SK-N-MC (cell line): ENCODE results near the gene LCN15.

ENCODE experiments used
- DNase-seq: peaks from one replicate; pipeline ENCODE4 v3.0.0-alpha.2; 2011; ENCODE audit warnings: low read depth, low spot score
- H3K27ac ChIP-seq: fragments of 200-600 bp; sonication (generic); 2 replicates; pipeline ENCODE4 v1.5.1; 2016; ENCODE audit warnings: mixed run types
- H3K36me3 ChIP-seq: fragments of 200-600 bp; sonication (generic); 2 replicates; pipeline ENCODE4 v1.6.1; 2017; ENCODE audit warnings: antibody characterized with exemption, low read length, mixed read lengths; ENCODE audit not compliant: insufficient read depth
- H3K4me3 ChIP-seq: fragments of 200-600 bp; sonication (generic); 2 replicates; pipeline ENCODE4 v1.5.1; 2016
- H3K9ac ChIP-seq: fragments of 200-600 bp; sonication (generic); 2 replicates; pipeline ENCODE4 v1.8.0; 2017; ENCODE audit warnings: mixed run types, mixed read lengths; ENCODE audit not compliant: insufficient read length
- H3K9me3 ChIP-seq: fragments of 200-600 bp; sonication (generic); 2 replicates; pipeline ENCODE4 v1.6.1; 2017; ENCODE audit warnings: low read depth, mild to moderate bottlenecking, antibody characterized with exemption, low read length, moderate library complexity, mixed read lengths
- EZH2 ChIP-seq: fragments of 200-600 bp; sonication (generic); IDR thresholded peaks from one replicate; pipeline ENCODE4 v1.6.1; 2017; ENCODE audit warnings: antibody characterized with exemption
- FOXP2 ChIP-seq: optimal IDR thresholded peaks from 2 replicates; pipeline ENCODE3; 2011; ENCODE audit warnings: mild to moderate bottlenecking, moderate library complexity; ENCODE audit not compliant: insufficient read depth; ENCODE audit errors: extremely low read length, control extremely low read depth
- POLR2AphosphoS5 ChIP-seq: IDR thresholded peaks from 2 replicates; pipeline ENCODE4 v1.6.1; 2012; ENCODE audit warnings: mild to moderate bottlenecking, low read depth, low read length, borderline replicate concordance

The LCN15 gene

GRCh38 chr9:136723362-136723976 lies 40.8 kb downstream of the LCN15 start:
- no peaks in the 10 kb centered on the region for H3K9me3 ChIP-seq
- H3K36me3 ChIP-seq: peaks cover 40% of the 10 kb centered on the region

DNA sequence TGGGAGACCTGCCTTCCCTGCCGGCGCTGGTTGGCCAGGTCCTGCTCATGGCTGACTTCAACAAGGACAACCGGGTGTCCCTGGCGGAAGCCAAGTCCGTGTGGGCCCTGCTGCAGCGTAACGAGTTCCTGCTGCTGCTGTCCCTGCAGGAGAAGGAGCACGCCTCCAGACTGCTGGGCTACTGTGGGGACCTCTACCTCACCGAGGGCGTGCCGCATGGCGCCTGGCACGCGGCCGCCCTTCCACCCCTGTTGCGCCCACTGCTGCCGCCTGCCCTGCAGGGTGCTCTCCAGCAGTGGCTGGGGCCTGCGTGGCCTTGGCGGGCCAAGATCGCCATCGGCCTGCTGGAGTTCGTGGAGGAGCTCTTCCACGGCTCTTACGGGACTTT lies 41.4 kb downstream of the LCN15 start:
- Histone ChIP-seq H3K27ac (no peak overlapping the region), H3K4me3 (no peak overlapping the region), H3K9ac (no peak overlapping the region), H3K9me3 (no peaks in the 10 kb centered on the region), H3K36me3 (peaks cover 40% of the 10 kb centered on the region)
- TF ChIP-seq POLR2AphosphoS5 (0 out of 2 replicates have a peak, but pooled peaks have one; percentile 14), EZH2 (no peak)
- DNase-seq: no peak

More at GRCh38 chr9:136723362-136723976, 40.8 kb downstream of the LCN15 start:
- peak overlapping the region; percentile 67; the same call in 1 of the 2 replicates for H3K27ac ChIP-seq
- no peak overlapping the region for H3K9ac ChIP-seq
- no peak for DNase-seq
- TF ChIP-seq EZH2 (no peak), FOXP2 (no peak), POLR2AphosphoS5 (no peak; the same call in 1 of the 2 replicates)
- no peak overlapping the region for H3K4me3 ChIP-seq

GRCh38 chr9:136722093-136722968 lies 42.0 kb downstream of the LCN15 start:
- no peak overlapping the region for H3K9ac ChIP-seq
- H3K4me3 ChIP-seq: no peak overlapping the region
- no peak overlapping the region for H3K27ac ChIP-seq
- H3K36me3 ChIP-seq: peaks cover 40% of the 10 kb centered on the region
- TF ChIP-seq EZH2: no peak
- no peak for TF ChIP-seq FOXP2
- TF ChIP-seq POLR2AphosphoS5: 0 out of 2 replicates have a peak, but pooled peaks have one; percentile 22
- no peaks in the 10 kb centered on the region for H3K9me3 ChIP-seq
- DNase-seq: no peak

GRCh38 chr9:136721339-136722092 lies 42.8 kb downstream of the LCN15 start:
- peaks cover 34% of the 10 kb centered on the region for H3K36me3 ChIP-seq
- no peaks in the 10 kb centered on the region for H3K9me3 ChIP-seq
- H3K27ac ChIP-seq: no peak overlapping the region
- H3K9ac ChIP-seq: no peak overlapping the region
- TF ChIP-seq POLR2AphosphoS5 (peak; percentile 43; the same call in 1 of the 2 replicates), FOXP2 (no peak)
- H3K4me3 ChIP-seq: no peak overlapping the region
- DNase-seq: no peak

GRCh38 chr9:136720898-136721338 lies 43.4 kb downstream of the LCN15 start:
- no peaks in the 10 kb centered on the region for H3K9me3 ChIP-seq
- no peak overlapping the region for H3K4me3 ChIP-seq
- TF ChIP-seq FOXP2: no peak
- TF ChIP-seq EZH2: no peak
- no peak for TF ChIP-seq POLR2AphosphoS5
- peaks cover 28% of the 10 kb centered on the region for H3K36me3 ChIP-seq
- H3K27ac ChIP-seq: 0 out of 2 replicates have a peak overlapping the region, but pooled peaks have one; percentile 31
- H3K9ac ChIP-seq: no peak overlapping the region
- no peak for DNase-seq

DNA sequence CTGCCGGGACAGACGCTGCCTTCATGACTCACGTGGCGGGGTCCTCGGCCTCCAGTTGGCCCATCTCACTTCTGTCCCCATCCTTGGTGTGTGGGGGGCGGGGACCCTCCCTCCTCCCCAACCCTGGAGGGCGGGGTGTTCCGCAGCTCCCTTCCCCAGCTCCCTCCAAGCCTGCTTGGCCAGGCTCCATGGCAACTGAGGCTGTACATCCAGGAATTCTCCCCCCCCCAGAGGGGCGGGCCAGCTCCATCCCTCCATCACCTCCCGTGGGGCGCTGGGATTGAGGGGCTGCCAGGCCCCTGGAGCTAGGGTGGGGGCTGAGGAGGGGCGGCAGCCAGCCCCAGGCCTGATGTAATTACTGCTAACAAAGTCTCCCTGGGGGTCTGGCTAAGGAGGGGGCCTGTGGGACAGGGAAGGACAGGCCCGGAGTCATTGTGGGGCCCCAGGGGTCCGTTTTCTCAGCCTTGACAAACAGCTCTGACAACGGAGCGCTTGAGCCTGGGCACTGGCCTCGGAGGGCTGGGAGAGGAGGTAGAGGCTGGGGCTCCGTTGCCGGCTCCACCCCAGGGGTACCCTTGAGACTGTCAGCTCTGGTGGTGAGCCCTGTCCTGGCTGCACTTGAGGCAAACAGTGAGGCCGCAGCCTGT lies 43.9 kb downstream of the LCN15 start:
- H3K9me3 ChIP-seq: no peaks in the 10 kb centered on the region
- H3K9ac ChIP-seq: no peak overlapping the region
- 0 out of 2 replicates have a peak overlapping the region, but pooled peaks have one; percentile 31 for H3K27ac ChIP-seq
- H3K4me3 ChIP-seq: no peak overlapping the region
- DNase-seq: no peak
- H3K36me3 ChIP-seq: peaks cover 23% of the 10 kb centered on the region
- TF ChIP-seq EZH2 (no peak), POLR2AphosphoS5 (peak; percentile 11; the same call in 1 of the 2 replicates)

DNA sequence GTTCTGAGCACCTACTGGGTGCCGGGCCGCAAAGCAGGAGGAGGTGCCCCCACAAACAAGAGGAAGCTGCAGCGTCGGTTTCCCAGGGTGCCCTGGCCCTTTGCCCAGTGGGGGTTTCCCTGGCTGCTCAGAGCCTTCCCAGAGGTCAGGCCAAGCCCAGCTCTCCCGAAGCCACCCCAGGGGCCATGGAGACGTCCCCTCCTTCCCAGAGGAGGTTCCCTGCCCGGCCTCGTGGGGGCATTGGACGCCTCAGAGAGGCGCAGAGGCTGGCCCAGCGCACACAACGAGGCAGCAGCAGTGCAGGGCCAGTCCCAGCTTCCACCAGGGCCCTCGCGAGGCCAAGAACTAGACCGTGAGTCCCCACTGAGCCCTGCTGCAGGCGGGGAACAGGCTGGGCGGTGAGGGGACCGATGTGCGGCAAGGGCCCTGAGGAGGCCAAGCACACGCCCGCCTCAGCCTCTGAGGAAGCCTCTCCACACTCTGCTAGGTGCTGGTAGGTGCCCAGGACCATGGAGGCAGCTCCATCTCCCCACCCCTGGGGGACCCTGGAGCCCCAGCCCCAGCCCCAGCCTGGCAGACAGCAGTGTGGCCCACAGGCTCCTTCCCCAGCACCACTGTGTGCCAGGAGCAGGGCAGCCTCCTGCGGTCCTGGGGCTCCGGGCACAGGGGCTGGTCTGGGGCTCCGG lies 45.0 kb downstream of the LCN15 start:
- DNase-seq: no peak
- Histone ChIP-seq H3K4me3 (no peak overlapping the region), H3K9me3 (no peaks in the 10 kb centered on the region), H3K9ac (no peak overlapping the region), H3K27ac (no peak overlapping the region), H3K36me3 (peaks cover 13% of the 10 kb centered on the region)
- TF ChIP-seq POLR2AphosphoS5 (no peak), EZH2 (no peak), FOXP2 (no peak)
